GM12878 (cell line): ENCODE measurements around the gene BCL11A. TPM values are rescaled to one million over a fixed set of nuclear protein-coding genes. Genes with fewer than 3 reads are reported as not detected.
A peak's percentile ranks its signal among the peaks of the same experiment; 100 is the strongest.

Experiments
- ATAC-seq: fragments of 200-7000 bp; cut with Tn5 transposase; 3 replicates; pipeline ENCODE4 v1.9.1; 2020; ENCODE audit warnings: mild to moderate bottlenecking, moderate library complexity
- BruUV-seq: library from RNA; stranded (reverse); fragments of 400-500 nt; replicated peaks from 2 replicates; lab custom pipeline; 2021; lab: Mats Ljungman, UMichigan
- CTCF ChIA-PET: fragments of 300-600 bp; sonication (Branson Sonifier 250); formaldehyde crosslinking; extraction: SDS; loops from one replicate; lab custom pipeline; 2021; ENCODE audit warnings: inconsistent platforms; lab: Yijun Ruan, JAX
- POLR2A ChIA-PET: fragments of 350-600 bp; formaldehyde crosslinking; extraction: SDS; loops from one replicate; lab custom pipeline; 2021; ENCODE audit warnings: inconsistent platforms; lab: Charles Lee
- RAD21 ChIA-PET: fragments of 300-600 bp; sonication (Branson Sonifier 250); formaldehyde crosslinking; loops from one replicate; lab custom pipeline; 2023; ENCODE audit warnings: antibody characterized with exemption; ENCODE audit not compliant: unreplicated experiment; lab: Charles Lee
- SMC1A ChIA-PET: fragments of 300-600 bp; sonication (Branson Sonifier 250); formaldehyde crosslinking; loops from one replicate; lab custom pipeline; 2023; ENCODE audit not compliant: unreplicated experiment, uncharacterized antibody; lab: Charles Lee
- DNase-seq: peaks from one replicate; pipeline ENCODE4 v3.0.0-alpha.2; 2011; ENCODE audit warnings: low read depth, low spot score
- FAIRE-seq: peaks from 3 replicates; lab custom pipeline; 2011; peaks lifted over from hg19 to GRCh38; lab: Jason Lieb, UNC
- H2AFZ ChIP-seq: 2 replicates; pipeline ENCODE4 v1.6.0; 2011; ENCODE audit warnings: low read depth, low read length, control low read depth; ENCODE audit not compliant: control insufficient read depth
- H3K27ac ChIP-seq: 2 replicates; pipeline ENCODE4 v1.5.1; 2011; ENCODE audit warnings: control low read depth; ENCODE audit not compliant: control insufficient read depth, insufficient read depth
- H3K27me3 ChIP-seq, 2 experiments: replicated peaks in 1 of 2; 2 replicates each; pipeline versions ENCODE4 v1.6.0 to v1.6.1; 2011; ENCODE audit warnings: low read length in 1 of 2; ENCODE audit not compliant: control insufficient read depth in 2 of 2, insufficient read depth in 2 of 2
- H3K36me3 ChIP-seq, 2 experiments: 2 replicates each; pipeline ENCODE4 v1.5.1; 2011; ENCODE audit warnings: low read length in 1 of 2; ENCODE audit not compliant: control insufficient read depth in 2 of 2, insufficient read depth in 2 of 2
- H3K4me1 ChIP-seq: 2 replicates; pipeline ENCODE4 v1.6.1; 2011; ENCODE audit warnings: mild to moderate bottlenecking, low read length, moderate library complexity, mixed read lengths; ENCODE audit not compliant: control insufficient read depth, insufficient read depth
- H3K4me2 ChIP-seq: 2 replicates; pipeline ENCODE4 v1.6.0; 2011; ENCODE audit warnings: control low read depth; ENCODE audit not compliant: control insufficient read depth, insufficient read depth
- H3K4me3 ChIP-seq: fragments of 200-600 bp; sonication (generic); 2 replicates; pipeline ENCODE4 v1.5.1; 2016
- H3K79me2 ChIP-seq: 2 replicates; pipeline ENCODE4 v1.6.0; 2011; ENCODE audit warnings: low read length; ENCODE audit not compliant: control insufficient read depth, insufficient read depth
- H3K9ac ChIP-seq: 2 replicates; pipeline ENCODE4 v1.8.0; 2011; ENCODE audit warnings: low read length, control low read depth, mixed read lengths; ENCODE audit not compliant: control insufficient read depth, insufficient read depth
- H3K9me3 ChIP-seq: replicated peaks from 3 replicates; pipeline ENCODE4 v1.5.1; 2011; ENCODE audit warnings: mild to moderate bottlenecking, low read length; ENCODE audit not compliant: control insufficient read depth, insufficient read depth
- H4K20me1 ChIP-seq: 2 replicates; pipeline ENCODE4 v1.6.0; 2011; ENCODE audit not compliant: control insufficient read depth, insufficient read depth
- RCOR1 ChIP-seq: conservative IDR thresholded peaks from 2 replicates; pipeline ENCODE4 v1.6.1; 2012; ENCODE audit warnings: low read depth, low read length, improper control_type of control experiment
- WGBS: methylation state at CpG from one replicate; pipeline ENCODE4 v1.1.6; 2016; ENCODE audit warnings: low lambda C conversion rate; ENCODE audit not compliant: insufficient replicate concordance, insufficient coverage; ENCODE audit errors: missing lambda C conversion rate; 5-methylcytosine and 5-hydroxymethylcytosine counted together
- in situ Hi-C: fragments of 300-500 bp; cut with MboI; formaldehyde crosslinking; loops from 9 replicates; pipeline ENCODE4 v1.14.3; 2018; ENCODE audit warnings: mixed read lengths
- intact Hi-C: fragments of 100-400 bp; cut with micrococcal nuclease; formaldehyde crosslinking; loops from one replicate; pipeline ENCODE4 v1.14.2; 2022; ENCODE audit not compliant: unreplicated experiment
- polyA plus RNA-seq, 11 experiments: library from polyadenylated mRNA; depleted of rRNA in 4 of 11; unstranded in 6 of 11; stranded (reverse) in 5 of 11; fragments of >200 nt; fragmentation: Nextera tagmentation in 4 of 11; fragmentation: Illumina TruSeq in 1 of 11; extraction: Ambion mirVana in 4 of 11; extraction: Trizol in 1 of 11; gene quantifications; 1 replicate in 1 of 11; 2 replicates in 10 of 11; pipeline versions ENCODE4 v1.2.1 to v1.2.3, GENCODE V29; 2011 to 2016; ENCODE audit warnings: inconsistent platforms in 2 of 11, missing spikeins in 2 of 11, low read depth in 1 of 11
- total RNA-seq, 4 experiments: library from RNA; depleted of rRNA in 3 of 4; stranded (reverse); fragments of >200 nt in 3 of 4; fragmentation: Illumina TruSeq in 1 of 4; extraction: Trizol in 1 of 4; gene quantifications; 2 replicates each; pipeline versions ENCODE4 v1.2.1 to v1.2.3, GENCODE V29; 2013 to 2021
- TF ChIP-seq, protein P1 (sequence below): fragments of 150-350 bp; IDR thresholded peaks from 2 replicates; pipeline ENCODE4 v1.6.1; 2016; ENCODE audit warnings: low read depth, low read length
- TF ChIP-seq, protein P2 (sequence below): fragments of 450-650 bp; formaldehyde crosslinking; IDR thresholded peaks from 2 replicates; pipeline ENCODE4 v1.4.0; 2022; ENCODE audit warnings: mild to moderate bottlenecking, moderate library complexity
- TF ChIP-seq, protein P3 (sequence below): IDR thresholded peaks from 2 replicates; pipeline ENCODE4 v1.6.1; 2012; ENCODE audit warnings: mild to moderate bottlenecking, low read depth, low read length

BCL11A gene
- total and polyA plus RNA-seq, 10 of the 15 experiments (the other 5 are each of a cell fraction or from before 2014, with no cell fraction given): 7.5 to 26.6 (median 11.1) TPM; not detected in 1

DNA sequence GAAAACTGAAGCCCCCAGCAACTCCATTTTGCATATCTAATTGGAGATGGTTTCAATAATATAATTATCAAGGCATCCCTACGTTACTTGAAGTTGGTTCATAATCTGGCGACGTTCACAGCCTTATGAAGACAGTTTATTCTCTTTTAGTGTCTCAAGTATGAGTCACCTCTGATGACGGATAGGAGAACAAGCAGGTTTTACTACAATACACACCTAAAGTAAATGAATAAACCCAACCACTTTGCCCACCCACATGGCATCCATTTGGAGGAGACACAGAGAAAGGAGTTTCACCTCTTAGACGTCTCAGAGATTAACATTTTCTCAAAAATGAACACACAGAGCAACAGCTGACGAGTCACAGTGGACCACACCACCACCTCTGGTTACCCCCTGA lies 40.8 kb downstream of the BCL11A start:
- POLR2A ChIA-PET: no interaction called here
- TF ChIP-seq, protein P1, sequence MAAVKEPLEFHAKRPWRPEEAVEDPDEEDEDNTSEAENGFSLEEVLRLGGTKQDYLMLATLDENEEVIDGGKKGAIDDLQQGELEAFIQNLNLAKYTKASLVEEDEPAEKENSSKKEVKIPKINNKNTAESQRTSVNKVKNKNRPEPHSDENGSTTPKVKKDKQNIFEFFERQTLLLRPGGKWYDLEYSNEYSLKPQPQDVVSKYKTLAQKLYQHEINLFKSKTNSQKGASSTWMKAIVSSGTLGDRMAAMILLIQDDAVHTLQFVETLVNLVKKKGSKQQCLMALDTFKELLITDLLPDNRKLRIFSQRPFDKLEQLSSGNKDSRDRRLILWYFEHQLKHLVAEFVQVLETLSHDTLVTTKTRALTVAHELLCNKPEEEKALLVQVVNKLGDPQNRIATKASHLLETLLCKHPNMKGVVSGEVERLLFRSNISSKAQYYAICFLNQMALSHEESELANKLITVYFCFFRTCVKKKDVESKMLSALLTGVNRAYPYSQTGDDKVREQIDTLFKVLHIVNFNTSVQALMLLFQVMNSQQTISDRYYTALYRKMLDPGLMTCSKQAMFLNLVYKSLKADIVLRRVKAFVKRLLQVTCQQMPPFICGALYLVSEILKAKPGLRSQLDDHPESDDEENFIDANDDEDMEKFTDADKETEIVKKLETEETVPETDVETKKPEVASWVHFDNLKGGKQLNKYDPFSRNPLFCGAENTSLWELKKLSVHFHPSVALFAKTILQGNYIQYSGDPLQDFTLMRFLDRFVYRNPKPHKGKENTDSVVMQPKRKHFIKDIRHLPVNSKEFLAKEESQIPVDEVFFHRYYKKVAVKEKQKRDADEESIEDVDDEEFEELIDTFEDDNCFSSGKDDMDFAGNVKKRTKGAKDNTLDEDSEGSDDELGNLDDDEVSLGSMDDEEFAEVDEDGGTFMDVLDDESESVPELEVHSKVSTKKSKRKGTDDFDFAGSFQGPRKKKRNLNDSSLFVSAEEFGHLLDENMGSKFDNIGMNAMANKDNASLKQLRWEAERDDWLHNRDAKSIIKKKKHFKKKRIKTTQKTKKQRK: no peak
- TF ChIP-seq, protein P2, sequence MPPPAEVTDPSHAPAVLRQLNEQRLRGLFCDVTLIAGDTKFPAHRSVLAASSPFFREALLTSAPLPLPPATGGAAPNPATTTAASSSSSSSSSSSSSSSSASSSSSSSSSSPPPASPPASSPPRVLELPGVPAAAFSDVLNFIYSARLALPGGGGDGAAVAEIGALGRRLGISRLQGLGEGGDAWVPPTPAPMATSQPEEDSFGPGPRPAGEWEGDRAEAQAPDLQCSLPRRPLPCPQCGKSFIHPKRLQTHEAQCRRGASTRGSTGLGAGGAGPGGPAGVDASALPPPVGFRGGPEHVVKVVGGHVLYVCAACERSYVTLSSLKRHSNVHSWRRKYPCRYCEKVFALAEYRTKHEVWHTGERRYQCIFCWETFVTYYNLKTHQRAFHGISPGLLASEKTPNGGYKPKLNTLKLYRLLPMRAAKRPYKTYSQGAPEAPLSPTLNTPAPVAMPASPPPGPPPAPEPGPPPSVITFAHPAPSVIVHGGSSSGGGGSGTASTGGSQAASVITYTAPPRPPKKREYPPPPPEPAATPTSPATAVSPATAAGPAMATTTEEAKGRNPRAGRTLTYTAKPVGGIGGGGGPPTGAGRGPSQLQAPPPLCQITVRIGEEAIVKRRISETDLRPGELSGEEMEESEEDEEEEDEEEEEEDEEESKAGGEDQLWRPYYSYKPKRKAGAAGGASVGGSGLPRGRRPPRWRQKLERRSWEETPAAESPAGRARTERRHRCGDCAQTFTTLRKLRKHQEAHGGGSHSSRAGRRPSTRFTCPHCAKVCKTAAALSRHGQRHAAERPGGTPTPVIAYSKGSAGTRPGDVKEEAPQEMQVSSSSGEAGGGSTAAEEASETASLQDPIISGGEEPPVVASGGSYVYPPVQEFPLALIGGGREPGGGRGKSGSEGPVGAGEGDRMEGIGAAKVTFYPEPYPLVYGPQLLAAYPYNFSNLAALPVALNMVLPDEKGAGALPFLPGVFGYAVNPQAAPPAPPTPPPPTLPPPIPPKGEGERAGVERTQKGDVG: no peak
- no peak for TF ChIP-seq RCOR1
- TF ChIP-seq, protein P3, sequence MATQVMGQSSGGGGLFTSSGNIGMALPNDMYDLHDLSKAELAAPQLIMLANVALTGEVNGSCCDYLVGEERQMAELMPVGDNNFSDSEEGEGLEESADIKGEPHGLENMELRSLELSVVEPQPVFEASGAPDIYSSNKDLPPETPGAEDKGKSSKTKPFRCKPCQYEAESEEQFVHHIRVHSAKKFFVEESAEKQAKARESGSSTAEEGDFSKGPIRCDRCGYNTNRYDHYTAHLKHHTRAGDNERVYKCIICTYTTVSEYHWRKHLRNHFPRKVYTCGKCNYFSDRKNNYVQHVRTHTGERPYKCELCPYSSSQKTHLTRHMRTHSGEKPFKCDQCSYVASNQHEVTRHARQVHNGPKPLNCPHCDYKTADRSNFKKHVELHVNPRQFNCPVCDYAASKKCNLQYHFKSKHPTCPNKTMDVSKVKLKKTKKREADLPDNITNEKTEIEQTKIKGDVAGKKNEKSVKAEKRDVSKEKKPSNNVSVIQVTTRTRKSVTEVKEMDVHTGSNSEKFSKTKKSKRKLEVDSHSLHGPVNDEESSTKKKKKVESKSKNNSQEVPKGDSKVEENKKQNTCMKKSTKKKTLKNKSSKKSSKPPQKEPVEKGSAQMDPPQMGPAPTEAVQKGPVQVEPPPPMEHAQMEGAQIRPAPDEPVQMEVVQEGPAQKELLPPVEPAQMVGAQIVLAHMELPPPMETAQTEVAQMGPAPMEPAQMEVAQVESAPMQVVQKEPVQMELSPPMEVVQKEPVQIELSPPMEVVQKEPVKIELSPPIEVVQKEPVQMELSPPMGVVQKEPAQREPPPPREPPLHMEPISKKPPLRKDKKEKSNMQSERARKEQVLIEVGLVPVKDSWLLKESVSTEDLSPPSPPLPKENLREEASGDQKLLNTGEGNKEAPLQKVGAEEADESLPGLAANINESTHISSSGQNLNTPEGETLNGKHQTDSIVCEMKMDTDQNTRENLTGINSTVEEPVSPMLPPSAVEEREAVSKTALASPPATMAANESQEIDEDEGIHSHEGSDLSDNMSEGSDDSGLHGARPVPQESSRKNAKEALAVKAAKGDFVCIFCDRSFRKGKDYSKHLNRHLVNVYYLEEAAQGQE: no peak
- no peak for DNase-seq
- no peaks in the 10 kb centered on the region for H4K20me1 ChIP-seq
- SMC1A ChIA-PET: interaction anchor here (1.3 kb wide), 1 partner anchor 14 kb away, joined by 4 read pairs; no protein-coding TSS in a partner anchor
- no peaks in the 10 kb centered on the region for H3K9me3 ChIP-seq
- H3K79me2 ChIP-seq: peaks cover 81% of the 10 kb centered on the region
- H3K27ac ChIP-seq: peak overlapping the region; percentile 56
- H3K27me3 ChIP-seq: no peaks in the 10 kb centered on the region
- no peak overlapping the region for H2AFZ ChIP-seq
- ATAC-seq: no peak
- FAIRE-seq: no peak
- H3K9ac ChIP-seq: no peak overlapping the region
- RAD21 ChIA-PET: no interaction called here
- H3K4me2 ChIP-seq: peak overlapping the region; percentile 4
- no TSS peak for BruUV-seq
- peaks cover 0 to 15% of the 10 kb centered on the region in 2 experiments; a peak in 2 of 4 replicates for H3K36me3 ChIP-seq
- in situ Hi-C loops (no loop called here), intact Hi-C loops (no loop called here)
- H3K4me1 ChIP-seq: peaks cover 64% of the 10 kb centered on the region
- H3K4me3 ChIP-seq: no peak overlapping the region
- 80% methylated on average over 6 of the region's 6 CpGs for WGBS
- CTCF ChIA-PET: no interaction called here
